SK-N-MC (cell line): ENCODE data around the gene PAXX.

Source experiments
- EZH2 ChIP-seq: fragments of 200-600 bp; sonication (generic); IDR thresholded peaks from one replicate; pipeline ENCODE4 v1.6.1; 2017; ENCODE audit warnings: antibody characterized with exemption
- FOXP2 ChIP-seq: optimal IDR thresholded peaks from 2 replicates; pipeline ENCODE3; 2011; ENCODE audit warnings: mild to moderate bottlenecking, moderate library complexity; ENCODE audit not compliant: insufficient read depth; ENCODE audit errors: extremely low read length, control extremely low read depth
- POLR2AphosphoS5 ChIP-seq: IDR thresholded peaks from 2 replicates; pipeline ENCODE4 v1.6.1; 2012; ENCODE audit warnings: mild to moderate bottlenecking, low read depth, low read length, borderline replicate concordance

DNA sequence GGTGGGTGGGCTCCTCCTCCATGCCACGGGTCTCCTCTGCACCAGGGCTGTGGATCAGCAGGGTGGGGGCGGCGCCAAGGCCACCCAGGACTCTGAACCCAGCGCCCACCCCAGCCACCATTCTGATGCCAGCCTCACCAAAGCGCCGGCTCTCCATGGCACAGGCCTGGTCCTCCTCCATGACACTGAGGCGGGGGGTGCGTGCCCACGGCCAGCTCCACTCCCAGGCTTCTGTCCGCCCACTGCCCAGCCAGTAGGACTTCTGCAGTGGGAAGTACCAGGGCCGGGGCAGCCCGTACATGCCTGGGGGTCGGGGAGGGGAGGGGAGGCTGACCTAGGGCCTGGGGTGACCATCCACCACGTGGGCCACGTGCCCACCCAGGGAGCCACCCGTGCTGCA is 24.2 kb downstream of the PAXX start:
- TF ChIP-seq POLR2AphosphoS5: no peak
- no peak for TF ChIP-seq FOXP2
- TF ChIP-seq EZH2: no peak
